Stimulated activated memory B cell treated with anti-CD40 and anti-IgM and Interleukin-4, amounts not matched to agents 10 μg/mL and 1 μg/mL and 100 μg/mL, for 72 hours (primary cell): ENCODE data around the gene NELFA.

Source experiments
- ATAC-seq: fragments of 150-1000 bp; cut with Tn5 transposase; 2 replicates; pipeline ENCODE4 v1.10.0; 2021
- H3K27ac Mint-ChIP-seq: one replicate; pipeline ENCODE4 v1.8.0; 2022; ENCODE audit warnings: mild to moderate bottlenecking, mixed read lengths
- H3K27me3 Mint-ChIP-seq: one replicate; pipeline ENCODE4 v1.8.0; 2022; ENCODE audit warnings: mixed read lengths
- H3K36me3 Mint-ChIP-seq: one replicate; pipeline ENCODE4 v1.8.0; 2022; ENCODE audit warnings: mixed read lengths
- H3K4me1 Mint-ChIP-seq: one replicate; pipeline ENCODE4 v1.8.0; 2022; ENCODE audit warnings: mixed read lengths
- H3K4me3 Mint-ChIP-seq: one replicate; pipeline ENCODE4 v1.8.0; 2022; ENCODE audit warnings: mild to moderate bottlenecking, moderate library complexity, mixed read lengths
- H3K9me3 Mint-ChIP-seq: one replicate; pipeline ENCODE4 v1.8.0; 2022; ENCODE audit warnings: mixed read lengths

Gene NELFA

DNA sequence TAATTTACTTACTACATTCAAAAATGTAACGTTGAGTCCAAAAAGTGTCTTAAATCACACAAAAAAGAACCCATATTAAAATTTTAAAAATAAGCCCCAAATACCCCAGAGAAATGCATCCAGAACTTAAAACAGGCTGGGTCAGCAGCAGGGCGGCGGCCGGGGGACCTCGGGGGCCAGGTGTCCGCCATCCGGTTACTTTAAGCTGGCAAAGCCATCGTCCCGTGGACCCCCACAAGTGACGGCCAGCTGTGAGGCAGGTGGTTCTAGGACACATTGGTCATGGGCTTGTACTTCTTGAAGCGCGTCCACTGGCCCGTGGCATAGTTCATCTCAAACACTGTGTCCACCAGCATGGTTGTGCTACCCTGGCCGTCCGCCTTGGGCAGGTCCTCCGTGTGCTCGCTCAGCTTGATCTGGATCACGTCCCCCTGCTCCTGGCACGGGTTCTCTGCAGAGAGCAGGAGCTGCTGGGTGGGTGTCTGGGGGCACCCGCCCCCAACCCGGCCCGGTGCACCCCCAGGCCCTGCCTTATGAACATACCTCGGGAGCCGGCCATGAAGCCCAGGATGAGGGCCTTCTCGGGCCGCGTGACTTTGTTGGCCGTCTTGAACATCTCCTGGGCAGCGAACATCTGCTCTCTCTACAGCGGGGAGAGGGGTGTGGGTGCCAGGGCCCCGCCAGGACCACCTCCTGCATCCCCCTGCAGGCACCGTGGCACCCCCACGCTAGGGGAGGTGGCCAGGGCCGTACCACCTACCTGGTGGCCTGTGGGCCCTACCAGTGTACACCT lies 25.5 kb downstream of the NELFA start:
- Mint-ChIP-seq H3K9me3 (no peaks in the 10 kb centered on the region), H3K36me3 (peaks cover 51% of the 10 kb centered on the region), H3K4me3 (no peak overlapping the region), H3K4me1 (peaks cover 8% of the 10 kb centered on the region), H3K27me3 (no peaks in the 10 kb centered on the region), H3K27ac (no peak overlapping the region)
- ATAC-seq, result no peak

DNA sequence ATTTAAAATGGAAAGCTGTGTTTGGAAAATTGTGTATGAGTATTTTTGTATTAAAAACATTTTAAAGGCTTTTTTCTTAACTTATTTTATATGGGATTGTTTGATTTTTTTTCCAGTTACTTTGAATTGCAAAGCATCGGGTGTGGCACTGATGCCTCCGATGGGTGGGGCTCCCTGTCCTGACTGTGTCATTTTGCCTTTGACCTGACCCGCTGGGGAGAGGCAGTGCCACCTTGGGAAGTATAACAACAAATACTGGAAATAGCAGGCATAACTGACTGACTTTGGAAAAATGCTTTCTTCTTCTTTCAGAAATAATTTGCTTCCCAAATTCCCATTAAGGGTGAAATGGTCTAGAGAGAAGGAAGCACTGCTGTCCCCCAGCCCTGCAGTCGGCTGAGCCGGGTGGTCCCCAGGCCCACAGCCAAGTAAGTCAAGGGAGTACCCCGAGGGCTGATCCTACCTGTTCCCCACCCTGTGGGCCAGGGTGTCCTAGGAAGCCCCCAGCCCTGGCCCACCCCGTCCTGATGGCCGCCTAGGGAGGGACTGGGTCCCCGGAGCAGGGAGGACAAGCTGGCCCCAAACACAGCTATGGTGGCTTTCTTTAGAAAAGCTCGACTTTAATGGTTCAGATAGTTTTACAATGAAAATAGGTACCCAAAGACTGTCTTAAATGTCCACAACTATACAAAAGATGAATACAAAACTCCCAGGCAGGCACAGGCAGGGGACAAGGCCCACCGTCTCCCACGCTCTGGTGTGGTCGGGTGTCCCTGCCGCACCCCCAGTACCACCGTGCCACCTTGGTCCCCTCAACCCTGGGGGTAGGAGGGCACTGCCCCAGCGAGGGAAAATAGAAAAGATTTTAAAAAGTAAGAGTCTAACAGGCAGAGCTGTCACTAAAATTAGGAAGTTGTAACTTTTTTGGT lies 26.4 kb downstream of the NELFA start:
- no peak for ATAC-seq

DNA sequence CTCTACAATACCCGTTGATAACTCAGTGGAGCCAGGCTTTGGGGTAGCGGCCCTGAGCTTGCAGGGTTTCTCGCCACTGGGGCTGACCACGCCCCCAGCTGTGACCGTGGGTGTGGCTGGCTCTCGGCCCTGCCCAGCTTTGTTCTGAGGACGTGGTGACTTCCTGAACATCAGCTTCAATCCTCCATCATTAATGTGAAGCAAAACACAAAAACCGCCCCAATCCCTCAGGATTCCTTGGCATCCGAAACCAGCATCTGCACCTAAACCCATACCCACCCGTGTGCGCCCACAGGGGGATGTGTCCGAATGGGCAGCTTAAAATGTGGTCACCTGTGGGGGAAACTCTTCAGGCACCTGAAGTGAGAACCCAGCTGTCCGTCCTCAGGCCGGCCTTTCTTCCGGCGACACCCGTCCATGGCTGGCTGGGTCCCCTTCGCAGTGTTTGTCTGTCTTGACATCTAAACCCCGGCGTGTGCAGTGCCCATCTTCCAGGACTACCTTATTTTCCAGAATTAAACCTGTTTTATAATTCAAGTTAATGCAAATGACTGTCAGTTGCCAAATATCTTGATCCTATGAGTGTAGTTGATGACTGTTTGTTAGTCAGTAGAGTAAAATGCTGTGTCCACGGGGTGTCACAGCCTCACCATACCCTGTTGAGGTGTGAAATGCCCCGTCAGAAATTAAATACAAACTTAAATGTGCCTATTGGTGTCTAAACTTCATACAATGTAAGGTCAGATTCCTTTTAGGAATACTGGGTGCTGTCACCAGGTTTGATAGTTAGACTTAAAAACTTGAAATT lies 27.3 kb downstream of the NELFA start:
- no peak overlapping the region for H3K4me3 Mint-ChIP-seq
- peaks cover 8% of the 10 kb centered on the region for H3K4me1 Mint-ChIP-seq
- no peak overlapping the region for H3K27ac Mint-ChIP-seq
- no peaks in the 10 kb centered on the region for H3K9me3 Mint-ChIP-seq
- ATAC-seq, result no peak
- no peaks in the 10 kb centered on the region for H3K27me3 Mint-ChIP-seq
- peaks cover 59% of the 10 kb centered on the region for H3K36me3 Mint-ChIP-seq

More for the DNA sequence above, 26.4 kb downstream of the NELFA start:
- no peaks in the 10 kb centered on the region for H3K9me3 Mint-ChIP-seq
- H3K27ac Mint-ChIP-seq, result no peak overlapping the region
- H3K4me1 Mint-ChIP-seq, result peaks cover 8% of the 10 kb centered on the region
- H3K36me3 Mint-ChIP-seq, result peaks cover 52% of the 10 kb centered on the region
- H3K4me3 Mint-ChIP-seq, result no peak overlapping the region
- H3K27me3 Mint-ChIP-seq, result no peaks in the 10 kb centered on the region

DNA sequence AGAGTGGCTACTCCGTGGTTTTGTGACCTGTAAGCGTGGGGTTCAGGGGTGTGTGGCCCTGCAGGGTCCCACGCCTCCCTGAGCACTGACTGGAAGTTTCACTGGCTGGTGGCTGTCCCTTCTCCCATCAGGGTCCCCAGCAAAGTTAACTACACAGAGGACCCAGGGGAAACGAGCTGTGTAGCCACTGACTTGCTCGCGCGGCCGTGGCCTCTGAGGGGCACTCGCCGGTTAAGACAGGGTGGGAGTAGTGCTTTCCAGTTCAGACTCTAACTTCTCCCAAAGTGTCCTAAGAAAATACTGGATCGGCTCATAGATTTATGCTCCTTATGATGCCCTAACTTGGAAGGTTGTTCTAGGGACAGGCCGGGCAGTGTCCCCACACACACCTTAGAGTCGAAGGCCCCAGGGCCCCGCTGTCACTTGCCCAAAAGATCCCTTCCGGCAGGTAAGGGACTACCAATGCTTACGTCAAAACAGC lies 28.2 kb downstream of the NELFA start:
- H3K27ac Mint-ChIP-seq, result no peak overlapping the region
- peaks cover 68% of the 10 kb centered on the region for H3K36me3 Mint-ChIP-seq
- H3K9me3 Mint-ChIP-seq, result no peaks in the 10 kb centered on the region
- H3K4me3 Mint-ChIP-seq, result no peak overlapping the region
- ATAC-seq, result no peak
- peaks cover 8% of the 10 kb centered on the region for H3K4me1 Mint-ChIP-seq
- no peaks in the 10 kb centered on the region for H3K27me3 Mint-ChIP-seq

DNA sequence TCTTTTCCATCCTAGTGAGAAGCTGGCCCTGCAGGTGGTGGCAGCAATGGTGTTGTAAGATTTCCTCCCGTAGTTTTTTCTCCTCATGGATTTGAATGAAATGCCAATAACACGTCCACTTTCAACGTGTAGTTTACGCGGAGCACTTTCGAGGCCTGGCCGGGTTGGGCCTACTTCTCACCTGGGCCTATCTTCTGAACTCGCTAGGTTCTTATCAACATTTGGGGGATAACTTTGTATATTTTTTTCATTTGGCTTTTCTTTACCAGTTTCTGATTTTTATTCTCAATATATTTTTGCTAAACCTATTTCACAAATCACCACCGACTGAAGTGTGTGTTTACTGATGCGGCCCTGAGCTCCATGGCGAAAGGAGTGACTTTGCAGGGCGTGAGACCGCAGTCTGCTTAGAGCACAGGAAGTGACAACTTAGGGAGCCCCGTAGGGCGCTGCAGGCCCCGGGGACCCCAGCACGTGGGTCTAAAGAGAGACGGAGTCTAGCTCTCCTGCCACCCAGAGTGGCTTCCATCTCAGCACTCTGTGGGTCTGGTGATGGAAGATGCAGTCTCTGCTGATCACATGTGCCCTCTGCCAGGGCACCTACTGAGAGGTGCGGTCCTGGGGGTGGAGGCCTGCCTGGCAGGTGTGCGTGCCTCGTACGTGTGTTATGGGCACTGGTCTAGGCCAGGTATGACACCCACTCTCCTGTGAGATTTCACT lies 29.1 kb downstream of the NELFA start:
- H3K4me3 Mint-ChIP-seq, result no peak overlapping the region
- no peaks in the 10 kb centered on the region for H3K27me3 Mint-ChIP-seq
- H3K36me3 Mint-ChIP-seq, result peaks cover 78% of the 10 kb centered on the region
- H3K4me1 Mint-ChIP-seq, result peaks cover 5% of the 10 kb centered on the region
- no peak for ATAC-seq
- H3K9me3 Mint-ChIP-seq, result no peaks in the 10 kb centered on the region
- H3K27ac Mint-ChIP-seq, result no peak overlapping the region

DNA sequence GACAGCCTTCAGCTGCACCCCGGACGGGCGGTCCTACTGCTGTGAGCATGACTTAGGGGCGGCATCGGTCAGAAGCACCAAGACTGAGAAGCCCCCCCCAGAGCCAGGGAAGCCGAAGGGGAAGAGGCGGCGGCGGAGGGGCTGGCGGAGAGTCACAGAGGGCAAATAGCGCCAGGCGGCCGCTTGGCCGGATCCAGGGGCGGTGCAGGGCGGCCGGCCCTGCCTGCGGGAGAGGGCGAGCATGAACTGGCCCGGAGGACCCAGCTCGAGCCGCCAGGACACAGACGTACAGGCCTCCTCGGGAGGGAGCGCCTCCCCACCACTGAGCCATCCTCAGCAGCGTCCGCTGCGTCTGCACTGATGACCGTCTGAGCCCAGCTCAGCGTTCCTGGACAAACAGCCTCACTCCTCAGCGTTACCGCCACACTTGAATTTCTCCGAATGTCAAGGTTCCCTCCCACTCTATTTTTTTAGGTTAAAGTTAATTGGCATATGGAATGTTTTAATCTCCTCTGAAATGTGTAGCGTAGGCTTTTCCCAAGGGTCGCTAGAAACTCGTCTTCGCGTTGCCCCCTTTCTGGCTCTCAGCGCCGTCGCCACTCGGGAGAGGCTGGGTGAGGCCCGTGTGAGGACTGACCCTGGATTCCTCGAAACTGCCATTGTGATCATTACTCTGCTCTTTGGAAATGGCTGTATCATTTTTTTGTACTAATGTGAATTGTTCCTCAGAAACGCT lies 29.9 kb downstream of the NELFA start:
- Mint-ChIP-seq H3K9me3 (no peaks in the 10 kb centered on the region), H3K4me3 (no peak overlapping the region), H3K27me3 (no peaks in the 10 kb centered on the region), H3K27ac (no peak overlapping the region), H3K4me1 (no peaks in the 10 kb centered on the region), H3K36me3 (peaks cover 85% of the 10 kb centered on the region)
- ATAC-seq, result no peak

DNA sequence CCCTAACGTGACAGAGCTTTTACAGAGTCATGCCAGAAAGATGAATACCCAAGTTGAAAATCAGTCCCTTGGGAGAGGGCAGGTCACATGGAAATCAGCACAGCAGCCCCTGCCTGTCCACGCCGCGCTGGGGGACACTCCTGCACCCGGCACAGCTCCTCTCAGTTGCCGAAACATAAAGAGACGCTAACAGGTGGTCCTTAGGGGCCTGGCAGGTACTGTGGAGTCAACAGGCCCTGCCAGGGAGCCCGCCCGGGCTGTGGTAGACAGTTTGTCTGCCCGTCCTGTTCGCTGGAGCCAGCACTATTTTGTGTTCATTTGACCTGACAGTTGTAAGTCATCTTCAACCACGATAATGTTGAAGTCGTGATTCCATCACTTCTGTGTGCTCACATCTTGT lies 30.5 kb downstream of the NELFA start:
- H3K4me1 Mint-ChIP-seq, result no peaks in the 10 kb centered on the region
- no peak for ATAC-seq
- no peak overlapping the region for H3K4me3 Mint-ChIP-seq
- peaks cover 89% of the 10 kb centered on the region for H3K36me3 Mint-ChIP-seq
- H3K27me3 Mint-ChIP-seq, result no peaks in the 10 kb centered on the region
- no peaks in the 10 kb centered on the region for H3K9me3 Mint-ChIP-seq
- no peak overlapping the region for H3K27ac Mint-ChIP-seq

DNA sequence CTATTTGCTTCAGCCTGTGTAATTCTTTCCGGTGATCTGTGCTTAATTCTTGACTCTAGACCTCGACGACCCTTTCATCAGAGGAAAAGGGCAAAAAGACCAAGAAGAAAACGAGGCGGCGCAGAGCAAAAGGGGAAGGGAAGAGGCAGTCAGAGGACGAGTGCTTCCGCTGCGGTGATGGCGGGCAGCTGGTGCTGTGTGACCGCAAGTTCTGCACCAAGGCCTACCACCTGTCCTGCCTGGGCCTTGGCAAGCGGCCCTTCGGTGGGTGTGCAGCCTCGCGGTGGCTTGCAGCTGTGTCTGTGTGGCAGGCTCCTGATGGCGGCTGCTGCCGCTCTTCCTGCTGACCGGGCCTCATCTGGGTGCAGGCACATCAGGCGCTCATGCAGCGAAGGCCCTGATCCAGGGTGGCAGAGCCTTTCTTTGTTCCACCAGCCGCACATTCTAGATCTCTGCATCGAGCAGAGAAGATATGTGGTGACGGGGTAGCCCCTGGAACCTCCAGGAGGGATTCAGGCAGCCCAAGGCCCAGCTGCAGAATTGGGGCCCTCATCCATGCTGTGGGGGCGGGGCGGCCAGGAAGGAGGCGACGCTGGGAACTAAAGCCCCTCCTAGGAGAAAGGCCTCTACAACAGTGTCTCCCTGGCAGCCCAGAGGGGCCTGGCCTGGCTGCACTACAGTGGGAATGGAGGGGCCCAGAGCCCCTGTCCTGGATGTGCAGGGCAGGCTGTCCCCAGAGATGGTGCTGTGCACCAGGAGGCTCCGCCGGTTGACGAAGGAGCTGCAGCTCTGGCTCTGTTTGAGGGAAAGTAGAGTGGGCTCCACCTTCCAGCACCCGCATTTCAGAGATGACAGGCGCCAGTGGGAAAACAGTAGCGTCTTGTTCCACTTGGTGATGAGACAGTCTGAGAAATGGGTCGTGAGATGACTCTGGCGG lies 32.1 kb downstream of the NELFA start:
- H3K4me3 Mint-ChIP-seq, result no peak overlapping the region
- H3K36me3 Mint-ChIP-seq, result peaks cover 86% of the 10 kb centered on the region
- H3K27ac Mint-ChIP-seq, result no peak overlapping the region

DNA sequence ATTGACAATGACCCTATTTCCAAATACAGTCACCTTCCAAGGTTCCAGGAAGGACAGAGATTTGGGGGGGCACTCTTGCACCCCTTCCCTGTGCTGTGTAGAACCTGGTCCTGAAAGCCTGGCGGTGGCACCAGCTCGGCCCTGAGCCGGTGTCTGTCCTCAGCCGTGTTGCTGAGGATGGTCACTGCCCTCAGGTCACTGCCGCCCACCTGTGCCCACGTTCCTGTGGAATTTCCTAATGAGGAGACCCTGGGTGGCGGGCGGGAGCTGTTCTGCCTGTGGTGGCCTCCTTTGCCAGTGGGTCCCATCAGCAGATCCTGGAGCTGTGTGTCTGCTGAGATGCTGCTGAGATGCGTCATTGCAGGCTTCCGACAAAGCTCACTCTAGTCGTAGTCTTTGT lies 32.9 kb downstream of the NELFA start:
- no peak overlapping the region for H3K4me3 Mint-ChIP-seq
- no peaks in the 10 kb centered on the region for H3K9me3 Mint-ChIP-seq
- ATAC-seq, result no peak
- no peaks in the 10 kb centered on the region for H3K4me1 Mint-ChIP-seq
- peaks cover 84% of the 10 kb centered on the region for H3K36me3 Mint-ChIP-seq
- H3K27me3 Mint-ChIP-seq, result no peaks in the 10 kb centered on the region
- H3K27ac Mint-ChIP-seq, result no peak overlapping the region

More for the DNA sequence above, 32.1 kb downstream of the NELFA start:
- no peak for ATAC-seq
- Mint-ChIP-seq H3K9me3 (no peaks in the 10 kb centered on the region), H3K4me1 (no peaks in the 10 kb centered on the region), H3K27me3 (no peaks in the 10 kb centered on the region)

DNA sequence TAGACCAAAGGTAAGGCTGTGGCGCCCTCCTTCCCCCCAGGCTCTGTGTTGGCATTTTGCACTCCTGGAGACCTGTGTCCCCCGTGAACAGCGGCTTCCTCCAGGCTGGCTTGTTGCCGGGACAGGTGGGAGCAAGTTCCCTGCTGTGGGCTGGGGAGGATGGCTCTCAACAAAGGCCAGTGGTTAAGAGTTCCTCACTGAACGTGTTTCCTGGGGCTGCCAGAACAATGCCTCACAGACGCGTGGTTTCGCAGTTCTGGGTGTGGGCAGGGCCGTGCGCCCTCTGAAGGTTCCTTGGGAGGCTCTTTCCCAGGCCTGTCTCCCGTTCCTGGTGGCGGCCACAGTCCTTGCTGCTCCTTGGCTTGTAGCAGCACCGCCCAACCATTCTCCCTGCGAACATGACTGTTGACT lies 33.4 kb downstream of the NELFA start:
- no peak overlapping the region for H3K4me3 Mint-ChIP-seq
- ATAC-seq, result no peak
- no peaks in the 10 kb centered on the region for H3K27me3 Mint-ChIP-seq
- peaks cover 83% of the 10 kb centered on the region for H3K36me3 Mint-ChIP-seq
- H3K9me3 Mint-ChIP-seq, result no peaks in the 10 kb centered on the region
- no peak overlapping the region for H3K27ac Mint-ChIP-seq
- H3K4me1 Mint-ChIP-seq, result no peaks in the 10 kb centered on the region

DNA sequence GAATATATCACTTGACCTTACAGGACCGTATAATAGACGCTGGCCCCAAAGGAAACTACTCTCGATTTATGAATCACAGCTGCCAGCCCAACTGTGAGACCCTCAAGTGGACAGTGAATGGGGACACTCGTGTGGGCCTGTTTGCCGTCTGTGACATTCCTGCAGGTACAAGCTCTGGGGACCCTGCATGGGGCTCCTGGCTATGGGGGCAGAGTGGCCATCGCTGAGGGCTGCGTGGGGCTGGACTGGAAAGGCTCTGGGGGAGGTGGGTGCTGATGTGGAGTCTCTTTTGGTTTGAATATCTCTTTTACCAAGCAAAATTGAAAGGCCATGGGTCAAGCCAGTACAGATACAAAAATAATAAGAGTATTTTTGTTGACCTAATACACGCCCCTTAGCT lies 33.9 kb downstream of the NELFA start:
- ATAC-seq, result no peak
- Mint-ChIP-seq H3K9me3 (no peaks in the 10 kb centered on the region), H3K36me3 (peaks cover 84% of the 10 kb centered on the region), H3K27ac (no peak overlapping the region), H3K4me1 (no peaks in the 10 kb centered on the region), H3K4me3 (no peak overlapping the region), H3K27me3 (no peaks in the 10 kb centered on the region)

DNA sequence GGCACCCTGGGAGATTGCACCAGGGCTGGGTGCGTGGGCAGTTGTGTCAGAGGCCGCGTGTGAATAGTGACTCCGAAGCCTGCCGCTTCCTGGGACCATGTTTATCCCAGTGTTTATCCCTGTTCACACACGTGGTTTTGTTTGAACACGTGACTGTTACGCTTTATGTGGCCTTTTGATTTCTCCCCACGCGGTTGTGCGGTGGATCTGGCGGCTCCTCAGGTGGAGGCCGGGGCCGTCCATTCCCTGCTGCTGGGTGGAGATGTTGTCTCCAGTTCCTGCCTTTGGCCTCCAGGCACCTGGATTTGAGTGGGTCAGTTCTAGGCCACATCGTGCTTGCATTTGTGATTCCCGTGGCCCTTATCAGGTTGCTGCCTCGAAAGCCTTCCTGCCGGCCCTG lies 35.1 kb downstream of the NELFA start:
- ATAC-seq, result no peak

DNA sequence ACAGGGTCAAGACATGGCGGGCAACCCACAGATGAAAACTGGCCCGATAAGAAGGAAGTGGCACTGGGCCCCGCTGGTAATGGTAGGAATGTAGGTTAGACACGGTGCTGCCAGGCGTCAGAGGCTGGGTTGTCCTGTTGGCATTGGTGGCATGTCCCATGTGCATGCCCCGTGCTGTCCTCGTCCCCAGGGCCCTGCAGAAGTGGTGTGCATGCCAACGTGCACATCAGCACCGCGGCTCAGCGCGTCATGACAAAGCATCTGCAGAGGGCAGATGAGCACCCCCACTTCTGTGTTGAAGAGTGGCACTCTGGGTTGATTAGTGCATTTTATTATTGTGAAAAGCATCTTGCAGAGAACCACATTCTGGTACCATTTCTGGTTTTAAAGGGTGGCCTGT lies 35.6 kb downstream of the NELFA start:
- Mint-ChIP-seq H3K4me1 (no peaks in the 10 kb centered on the region), H3K4me3 (no peak overlapping the region), H3K27ac (no peak overlapping the region), H3K27me3 (no peaks in the 10 kb centered on the region), H3K36me3 (peaks cover 80% of the 10 kb centered on the region), H3K9me3 (no peaks in the 10 kb centered on the region)
- ATAC-seq, result no peak

More for the DNA sequence above, 35.1 kb downstream of the NELFA start:
- Mint-ChIP-seq H3K9me3 (no peaks in the 10 kb centered on the region), H3K27me3 (no peaks in the 10 kb centered on the region), H3K36me3 (peaks cover 80% of the 10 kb centered on the region), H3K4me3 (no peak overlapping the region), H3K27ac (no peak overlapping the region), H3K4me1 (no peaks in the 10 kb centered on the region)
